HPDE6-E6E7 (cell line): Measurements from ENCODE around the gene NPAS2.

Experiments used
- DNase-seq: peaks from one replicate; pipeline ENCODE4 v3.0.0; 2011; ENCODE audit warnings: missing footprints; ENCODE audit errors: extremely low spot score

NPAS2 gene

DNA sequence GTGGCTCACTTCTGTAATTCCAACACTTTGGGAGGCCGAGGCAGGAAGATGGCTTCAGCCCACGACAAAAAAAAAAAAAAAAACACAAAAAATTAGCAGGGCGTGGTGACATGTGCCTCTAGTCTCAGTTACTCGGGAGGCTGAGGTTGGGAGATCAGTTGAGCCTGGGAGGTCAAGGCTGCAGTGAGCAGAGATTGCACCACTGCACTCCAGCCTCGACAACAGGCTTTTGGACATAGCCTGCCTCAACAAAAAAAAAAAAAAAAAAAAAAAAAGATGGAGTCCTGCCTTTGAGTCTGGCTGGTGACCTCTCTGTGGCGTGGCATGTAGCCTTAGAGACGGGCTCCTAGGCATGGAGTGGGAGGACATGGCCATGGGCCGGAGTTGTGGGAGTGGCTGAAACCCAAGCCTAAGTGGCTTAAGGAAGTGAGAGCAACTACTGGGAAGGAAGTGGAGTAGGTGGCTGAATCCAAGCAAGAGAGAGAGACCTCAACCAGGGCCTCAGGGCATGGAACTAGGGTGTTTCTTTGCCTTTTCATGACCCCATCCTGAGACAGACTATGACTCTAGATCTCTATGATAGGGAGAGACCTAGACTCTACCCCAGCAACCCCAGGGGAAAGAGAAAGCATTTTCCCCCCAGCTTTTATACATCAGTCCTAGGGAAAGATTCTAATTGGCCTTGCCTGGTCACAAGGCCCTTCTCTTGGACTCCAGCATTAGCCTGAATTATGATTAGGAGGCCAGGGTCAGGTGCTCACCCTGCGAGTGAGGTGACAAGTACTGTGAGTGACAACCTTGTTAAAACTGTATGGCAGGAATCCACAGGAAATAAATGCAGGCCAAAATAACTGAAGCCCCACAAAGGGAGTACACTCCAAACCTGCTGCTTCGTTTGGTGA lies 34.2 kb downstream of the NPAS2 start:
- no peak for DNase-seq

DNA sequence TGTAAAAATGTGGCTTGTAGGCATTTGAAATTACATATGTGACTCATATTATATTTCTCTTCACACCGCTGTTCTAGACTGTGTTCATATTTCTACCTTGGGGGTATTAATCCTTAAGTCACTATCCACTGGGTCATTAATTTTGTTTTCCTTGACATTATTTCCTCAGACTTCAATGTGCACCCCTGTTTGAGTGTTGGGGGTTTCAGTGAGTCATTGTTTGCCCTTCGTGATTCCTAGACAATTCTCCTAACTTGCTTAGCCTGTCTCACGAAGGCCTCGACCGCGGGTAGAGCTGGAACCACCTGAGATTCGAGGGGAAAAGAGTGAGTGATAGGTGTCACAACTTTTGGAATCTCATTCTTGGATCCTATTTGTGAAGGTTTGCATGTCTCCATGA lies 35.1 kb downstream of the NPAS2 start:
- no peak for DNase-seq

DNA sequence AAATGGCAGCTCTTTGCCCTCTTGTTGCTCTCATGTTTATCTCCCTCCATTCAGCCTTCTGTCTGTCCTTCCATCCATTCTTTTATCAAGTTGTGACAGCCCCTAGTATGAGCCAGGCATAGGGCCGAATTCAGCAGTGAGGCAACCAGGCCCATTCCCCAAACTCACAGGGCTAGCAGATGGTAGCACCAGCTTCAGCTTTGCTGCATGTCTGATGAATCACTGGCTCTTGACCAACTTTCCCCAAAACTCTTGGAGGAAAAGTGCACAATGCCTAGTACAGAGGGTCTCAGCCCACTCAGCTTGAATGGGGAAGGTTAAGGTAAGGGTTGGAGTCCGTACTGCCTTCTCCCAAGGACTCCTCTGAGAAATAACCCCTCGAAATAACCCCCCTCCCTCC lies 35.7 kb downstream of the NPAS2 start:
- DNase-seq, result no peak

DNA sequence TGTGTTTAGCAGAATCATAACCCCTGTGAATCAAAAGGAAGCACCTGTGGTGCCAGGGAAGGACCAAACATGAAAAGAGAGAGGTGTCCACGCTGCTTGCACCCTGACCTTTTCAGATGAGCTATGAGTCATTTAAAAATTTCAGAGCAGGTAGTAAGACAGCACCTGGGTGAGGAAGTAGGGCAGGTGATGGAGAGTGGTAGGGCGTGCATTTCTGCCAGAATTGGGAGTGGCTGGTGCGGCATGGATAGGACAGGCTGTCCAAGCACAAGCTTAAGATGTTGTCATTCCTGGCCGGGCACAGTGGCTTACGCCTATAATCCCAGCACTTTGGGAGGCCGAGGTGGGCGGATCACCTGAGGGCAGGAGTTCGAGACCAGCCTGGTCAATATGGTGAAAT lies 36.8 kb downstream of the NPAS2 start:
- DNase-seq, result peak; percentile 46

GRCh38 chr2:100857341-100857740 lies 37.4 kb downstream of the NPAS2 start:
- no peak for DNase-seq

GRCh38 chr2:100857915-100858314 lies 38.0 kb downstream of the NPAS2 start:
- no peak for DNase-seq

DNA sequence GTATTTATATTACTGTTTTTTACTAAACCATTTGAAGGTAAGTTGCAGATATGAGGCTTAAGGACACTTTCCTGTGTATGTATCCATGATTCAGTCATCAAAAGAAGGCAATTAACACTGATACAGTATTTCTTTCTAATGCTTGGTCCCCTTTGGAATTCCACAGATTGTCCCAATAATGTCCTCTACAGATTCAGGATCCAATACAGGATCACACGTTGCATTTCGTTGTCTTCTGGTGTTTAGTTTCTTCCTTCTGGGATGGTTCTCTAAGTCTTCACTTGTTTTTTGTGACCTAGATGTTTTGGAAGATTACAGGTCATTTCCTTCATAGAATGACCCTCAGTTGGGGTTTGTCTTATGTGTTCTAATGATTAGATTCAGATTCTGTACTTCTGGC lies 40.0 kb downstream of the NPAS2 start:
- no peak for DNase-seq

GRCh38 chr2:100861340-100861739 lies 41.4 kb downstream of the NPAS2 start:
- no peak for DNase-seq

GRCh38 chr2:100862081-100862480 lies 42.1 kb downstream of the NPAS2 start:
- no peak for DNase-seq

DNA sequence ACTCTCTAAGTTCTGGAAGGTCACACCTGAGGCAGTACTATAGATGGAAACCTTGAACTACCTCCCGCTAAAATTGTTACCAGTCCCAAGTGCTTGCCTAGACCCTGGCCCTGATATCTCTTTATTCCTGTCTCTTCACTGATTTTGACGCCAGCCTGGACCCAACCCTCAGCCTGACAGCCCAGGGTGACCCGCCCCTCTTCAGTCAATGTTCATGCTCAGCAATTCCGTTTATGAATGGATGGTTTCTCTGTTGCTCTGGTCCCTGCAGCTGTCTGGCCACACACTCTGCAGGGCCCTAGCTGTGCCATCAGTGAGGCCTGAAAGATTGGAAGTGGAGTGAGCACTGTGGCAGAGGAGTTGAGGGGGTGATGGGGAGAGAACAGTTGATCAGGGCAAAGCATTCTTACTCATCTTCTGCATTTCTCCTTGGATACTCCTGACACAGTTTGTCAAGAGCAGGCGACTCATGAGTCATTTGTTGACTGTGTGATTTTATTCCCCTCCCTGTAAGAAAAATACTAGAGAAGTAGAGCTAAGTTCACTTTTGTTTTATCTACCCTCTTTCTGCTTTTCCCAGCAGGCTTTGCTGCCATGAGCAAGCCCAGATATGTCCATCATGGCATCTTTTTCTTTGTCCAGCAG lies 46.0 kb downstream of the NPAS2 start:
- DNase-seq, result no peak

DNA sequence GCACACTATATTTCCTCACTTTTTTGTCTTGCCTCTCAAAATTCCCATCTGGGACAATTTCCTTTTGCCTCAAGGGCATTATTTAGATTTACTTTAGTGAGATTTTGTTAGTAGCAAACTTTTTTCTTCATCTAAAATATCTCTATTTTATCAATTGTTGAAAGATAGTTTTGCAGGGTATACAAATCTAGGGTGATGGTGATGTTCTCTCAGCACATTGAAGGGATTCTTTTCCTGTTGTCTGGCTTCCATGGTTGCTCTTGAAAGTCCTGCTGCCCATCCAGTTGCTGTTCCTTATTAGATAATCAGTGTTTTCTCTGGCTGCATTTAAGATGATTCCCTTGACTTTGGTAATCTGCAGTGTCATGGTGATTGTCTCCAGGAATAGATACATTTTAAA lies 48.1 kb downstream of the NPAS2 start:
- no peak for DNase-seq

DNA sequence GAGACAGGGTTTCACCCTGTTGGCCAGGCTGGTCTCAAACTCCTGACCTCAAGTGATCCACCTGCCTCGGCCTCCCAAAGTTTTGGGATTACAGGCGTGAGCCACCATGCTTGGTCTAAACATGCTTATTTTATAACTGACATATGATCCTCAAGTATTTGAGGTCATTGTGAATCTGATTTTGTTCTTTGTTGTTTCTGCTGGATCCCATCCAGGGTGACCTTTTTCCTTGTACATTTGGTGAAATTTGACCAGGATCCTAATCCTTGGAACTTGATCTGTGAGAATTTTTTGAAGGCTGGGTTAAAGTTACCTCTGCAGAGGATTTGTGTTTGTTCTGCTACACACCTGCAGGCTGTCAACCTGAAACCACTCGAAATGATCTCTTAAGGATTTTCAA lies 49.2 kb downstream of the NPAS2 start:
- DNase-seq, result no peak

DNA sequence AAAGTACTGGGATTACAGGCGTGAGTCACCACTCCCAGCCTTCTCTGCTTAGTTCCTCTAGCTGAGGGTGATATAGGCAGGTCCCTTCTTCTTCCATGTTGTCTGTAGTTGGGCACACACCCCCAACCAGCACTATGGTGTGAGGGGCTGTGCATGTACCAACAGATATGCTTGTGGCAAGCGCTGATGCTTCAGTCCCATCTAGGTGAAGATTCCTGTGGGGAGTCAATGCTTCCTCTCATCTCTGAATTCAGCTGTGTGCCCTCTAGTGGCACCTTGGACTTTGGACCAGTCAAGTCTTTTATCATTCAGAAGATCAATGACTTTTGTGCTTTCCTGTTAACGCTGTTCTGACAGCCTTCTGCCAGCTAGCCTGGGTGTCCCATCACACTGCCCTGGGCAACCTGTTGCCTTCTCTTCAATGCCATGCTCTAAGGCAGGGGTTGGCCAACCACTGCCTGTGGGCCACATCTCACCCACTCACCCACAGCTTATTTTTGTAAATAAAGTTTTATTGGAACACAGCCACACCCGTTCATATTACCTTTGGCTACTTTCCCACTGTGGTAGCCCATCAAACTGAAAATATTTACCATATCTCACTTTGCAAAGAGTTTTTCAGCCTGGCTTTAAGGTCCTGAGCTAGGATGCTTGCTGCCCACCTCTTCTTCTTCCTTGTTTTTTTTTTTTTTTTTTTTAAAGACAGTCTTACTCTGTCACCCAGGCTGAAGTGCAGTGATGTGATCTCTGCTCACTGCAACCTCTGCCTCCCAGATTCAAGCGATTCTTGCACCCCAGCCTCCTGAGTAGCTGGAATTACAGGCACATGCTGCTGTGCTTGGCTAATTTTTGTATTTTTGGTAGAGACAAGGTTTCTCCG lies 51.0 kb downstream of the NPAS2 start:
- DNase-seq, result no peak

DNA sequence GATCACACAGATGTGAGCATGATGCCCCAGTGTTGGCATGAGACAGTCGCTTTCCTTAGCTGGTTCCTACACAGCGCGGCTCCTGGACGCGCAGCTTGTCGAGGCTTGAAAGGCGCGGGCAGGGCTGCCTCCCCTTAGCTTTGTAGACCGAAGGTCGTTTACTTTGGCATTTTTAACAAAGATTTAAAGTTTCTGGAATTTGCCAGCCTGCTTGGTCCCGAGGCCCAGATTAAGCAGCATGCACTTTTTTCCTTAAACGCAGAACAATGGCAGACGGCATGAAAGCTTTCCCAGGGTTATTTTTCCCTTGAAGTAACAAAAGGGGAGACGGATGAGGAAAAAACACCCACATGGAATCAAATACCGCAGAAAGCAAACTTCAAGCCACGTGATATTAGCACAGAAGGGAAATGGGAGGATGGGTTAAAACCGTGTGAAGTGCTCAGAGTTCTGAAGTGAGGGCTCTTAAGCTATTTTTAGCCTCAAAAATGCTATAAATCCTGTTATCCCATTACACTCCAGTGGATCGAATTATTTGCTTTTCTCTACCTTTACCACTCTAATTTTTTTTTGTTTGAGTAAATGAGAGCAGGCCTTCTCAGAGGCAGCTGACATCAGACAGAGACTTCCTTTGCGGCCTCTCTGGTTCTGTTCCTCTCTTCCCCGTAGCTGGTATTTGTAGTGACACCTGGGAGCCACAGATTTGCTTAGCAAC lies 55.7 kb downstream of the NPAS2 start:
- DNase-seq, result no peak

- no peak for DNase-seq
Observed at GRCh38 chr2:100876231-100876860, 56.4 kb downstream of the NPAS2 start.

DNA sequence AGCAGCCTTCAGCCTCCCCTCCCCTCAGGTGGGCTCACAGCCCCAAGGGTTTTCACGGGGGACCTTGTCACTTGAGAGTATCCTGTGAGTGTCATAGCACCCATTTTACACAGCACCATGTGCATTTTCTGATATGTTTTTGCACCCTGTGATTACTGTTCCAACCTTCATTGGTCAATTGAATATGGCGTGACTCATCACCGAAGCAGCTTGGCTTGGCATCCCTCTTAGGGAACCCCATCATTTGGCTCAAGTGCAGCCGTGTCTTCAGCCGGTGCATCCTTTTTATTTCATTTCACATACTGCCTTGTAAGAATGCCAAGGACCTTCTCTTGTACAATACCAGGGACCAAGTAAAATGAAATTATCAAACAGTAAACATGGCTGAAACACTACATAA lies 57.6 kb downstream of the NPAS2 start:
- no peak for DNase-seq

DNA sequence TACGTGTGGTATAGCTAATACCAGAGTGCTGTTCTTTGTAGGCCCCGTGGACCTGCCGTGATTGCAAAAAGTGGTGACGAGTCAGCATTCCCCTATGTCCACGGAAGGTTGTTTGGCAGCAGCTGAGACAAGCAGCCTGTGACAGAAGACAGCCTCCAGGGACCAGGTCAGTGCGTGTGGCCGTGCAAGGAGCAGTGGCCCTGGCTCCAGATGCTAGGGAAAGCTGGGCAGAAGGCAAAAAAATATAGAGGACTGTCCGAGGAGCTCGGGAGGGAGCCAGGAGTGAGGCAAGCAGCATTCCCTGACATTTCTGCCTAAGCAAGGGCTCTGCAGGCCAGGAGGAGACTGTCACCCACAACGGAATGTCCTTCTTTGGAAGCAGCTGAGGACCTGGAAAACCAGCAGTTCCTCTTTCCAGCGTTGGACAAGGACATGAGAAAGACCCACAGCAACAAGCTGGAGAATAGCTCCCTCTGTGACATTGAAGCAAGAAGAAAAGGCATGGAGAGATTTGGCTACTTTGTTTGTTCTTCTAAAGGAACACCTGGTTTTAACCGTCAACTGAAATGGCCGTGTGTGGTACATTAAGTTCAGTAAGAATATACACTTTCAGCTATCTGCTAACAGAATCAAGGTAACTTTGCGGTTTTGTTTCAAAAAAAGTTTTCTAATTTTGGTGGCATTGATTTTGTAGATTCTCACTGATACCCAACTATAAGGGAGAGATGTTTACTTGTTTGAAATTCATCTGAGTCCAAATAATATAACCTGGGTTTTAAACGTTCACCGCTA lies 58.3 kb downstream of the NPAS2 start:
- DNase-seq, result no peak

- no peak for DNase-seq
Observed at GRCh38 chr2:100879296-100879695, 59.4 kb downstream of the NPAS2 start.

GRCh38 chr2:100880036-100880435 lies 60.1 kb downstream of the NPAS2 start:
- DNase-seq, result no peak

GRCh38 chr2:100880730-100881129 lies 60.8 kb downstream of the NPAS2 start:
- no peak for DNase-seq
